Keratinocyte (primary cell): ENCODE data around the gene MAP7D1. TPM values are rescaled to one million over a fixed set of nuclear protein-coding genes. Genes with fewer than 3 reads are reported as not detected.
A peak's percentile ranks its signal among the peaks of the same experiment; 100 is the strongest.

Source experiments
- DNase-seq: peaks from one replicate; pipeline ENCODE4 v3.0.0-alpha.2; 2011; ENCODE audit warnings: low read depth, missing footprints, low spot score
- FAIRE-seq: peaks from 2 replicates; lab custom pipeline; 2011; peaks lifted over from hg19 to GRCh38; lab: Jason Lieb, UNC
- H2AFZ ChIP-seq: 2 replicates; pipeline ENCODE4 v1.6.0; 2012; ENCODE audit warnings: low read length, control low read depth, inconsistent platforms; ENCODE audit not compliant: control insufficient read depth
- H3K27ac ChIP-seq: 2 replicates; pipeline ENCODE4 v1.5.1; 2011; ENCODE audit warnings: low read length; ENCODE audit not compliant: control insufficient read depth, insufficient read depth
- H3K27me3 ChIP-seq: 3 replicates; pipeline ENCODE4 v1.6.0; 2011; ENCODE audit warnings: low read length; ENCODE audit not compliant: control insufficient read depth, insufficient read depth; ENCODE audit errors: extremely low read depth
- H3K36me3 ChIP-seq, 2 experiments: 2 replicates in 1 of 2; 3 replicates in 1 of 2; pipeline ENCODE4 v1.5.1; 2011; ENCODE audit warnings: low read length in 2 of 2, mild to moderate bottlenecking in 1 of 2; ENCODE audit not compliant: control insufficient read depth in 2 of 2, insufficient read depth in 2 of 2; ENCODE audit errors: extremely low read depth in 1 of 2
- H3K4me1 ChIP-seq: 3 replicates; pipeline ENCODE4 v1.5.1; 2011; ENCODE audit warnings: low read length; ENCODE audit not compliant: control insufficient read depth, insufficient read depth; ENCODE audit errors: extremely low read depth
- H3K4me2 ChIP-seq: 3 replicates; pipeline ENCODE4 v1.6.0; 2011; ENCODE audit warnings: low read depth, low read length; ENCODE audit not compliant: control insufficient read depth, insufficient read depth; ENCODE audit errors: extremely low read depth
- H3K4me3 ChIP-seq, 3 experiments: fragments of 200-600 bp in 1 of 3; sonication (generic) in 1 of 3; 2 replicates in 2 of 3; 3 replicates in 1 of 3; pipeline ENCODE4 v1.5.1; 2011 to 2016; ENCODE audit warnings: low read length in 3 of 3, mild to moderate bottlenecking in 3 of 3, control low read depth in 2 of 3, inconsistent platforms in 1 of 3, low read depth in 1 of 3, mixed read lengths in 1 of 3, mixed run types in 1 of 3, moderate library complexity in 1 of 3; ENCODE audit not compliant: control insufficient read depth in 2 of 3, insufficient read depth in 2 of 3; ENCODE audit errors: extremely low read depth in 1 of 3
- H3K79me2 ChIP-seq: 2 replicates; pipeline ENCODE4 v1.6.0; 2012; ENCODE audit warnings: low read length; ENCODE audit not compliant: control insufficient read depth, insufficient read depth
- H3K9ac ChIP-seq: 3 replicates; pipeline ENCODE4 v1.6.0; 2011; ENCODE audit warnings: low read length; ENCODE audit not compliant: control insufficient read depth, insufficient read depth; ENCODE audit errors: extremely low read depth
- H3K9me1 ChIP-seq: 3 replicates; pipeline ENCODE4 v1.6.0; 2011; ENCODE audit warnings: low read length; ENCODE audit not compliant: control insufficient read depth, insufficient read depth; ENCODE audit errors: extremely low read depth
- H3K9me3 ChIP-seq: 2 replicates; pipeline ENCODE4 v1.5.1; 2012; ENCODE audit warnings: low read depth, low read length; ENCODE audit not compliant: control insufficient read depth
- H4K20me1 ChIP-seq: 3 replicates; pipeline ENCODE4 v1.6.0; 2011; ENCODE audit warnings: low read length; ENCODE audit not compliant: control insufficient read depth, insufficient read depth; ENCODE audit errors: extremely low read depth
- CTCF ChIP-seq, 3 experiments: IDR thresholded peaks in 1 of 3; conservative IDR thresholded peaks in 1 of 3; optimal IDR thresholded peaks in 1 of 3; 2 replicates in 2 of 3; 3 replicates in 1 of 3; pipeline versions ENCODE3 to v1.5.1; 2011; ENCODE audit warnings: low read length in 3 of 3, mild to moderate bottlenecking in 3 of 3, moderate library complexity in 2 of 3, control low read depth in 1 of 3, inconsistent platforms in 1 of 3; ENCODE audit not compliant: insufficient read depth in 2 of 3; ENCODE audit errors: extremely low read depth in 1 of 3
- EZH2 ChIP-seq: IDR thresholded peaks from one replicate; pipeline ENCODE4 v1.6.1; 2012; ENCODE audit warnings: inconsistent platforms, mild to moderate bottlenecking, low read length, moderate library complexity
- dilution Hi-C: fragments of 300-500 bp; cut with MboI; formaldehyde crosslinking; loops from one replicate; pipeline ENCODE4 v1.7.0; 2020; ENCODE audit warnings: low sequenced_read_pairs; ENCODE audit not compliant: extremely low pct_ligation_motif_present
- polyA plus RNA-seq, 5 experiments: library from polyadenylated mRNA; depleted of rRNA in 3 of 5; stranded (reverse) in 3 of 5; stranded (forward) in 1 of 5; unstranded in 1 of 5; fragments of >200 nt; gene quantifications; 1 replicate in 1 of 5; 2 replicates in 3 of 5; 3 replicates in 1 of 5; pipeline versions ENCODE4 v1.2.1 to v1.2.3, GENCODE V29; 2011 to 2012; ENCODE audit warnings: missing spikeins in 2 of 5, low read depth in 1 of 5, low replicate concordance in 1 of 5

Gene MAP7D1
- polyA plus RNA-seq, 1 donor (not counting 4 experiments of a cell fraction or from before 2014, with no cell fraction given): 75.0 TPM

GRCh38 chr1:36182734-36183133 lies 26.8 kb downstream of the MAP7D1 start:
- H3K27ac ChIP-seq: no peak overlapping the region
- H3K4me2 ChIP-seq: no peak overlapping the region
- no peaks in the 10 kb centered on the region for H3K27me3 ChIP-seq
- no peak overlapping the region for H3K4me3 ChIP-seq
- no peak for DNase-seq
- peaks cover 9% of the 10 kb centered on the region for H3K4me1 ChIP-seq
- dilution Hi-C loops: no loop called here
- H3K9me3 ChIP-seq: no peaks in the 10 kb centered on the region
- no peak overlapping the region for H2AFZ ChIP-seq
- peaks cover 27 to 32% of the 10 kb centered on the region in 2 experiments for H3K36me3 ChIP-seq
- H3K9me1 ChIP-seq: no peaks in the 10 kb centered on the region
- H3K79me2 ChIP-seq: peaks cover 4% of the 10 kb centered on the region
- H4K20me1 ChIP-seq: peaks cover 5% of the 10 kb centered on the region
- H3K9ac ChIP-seq: no peak overlapping the region
- no peak for FAIRE-seq
- TF ChIP-seq EZH2: no peak
- TF ChIP-seq CTCF (optimal IDR thresholded peaks at IDR 0.05 in 1 of 3, IDR thresholded peaks at IDR 0.05 in 1 of 3, conservative IDR thresholded peaks at IDR 0.05 in 1 of 3; ENCODE audit: extremely low read depth in 1 of 3, insufficient read depth in 2 of 3, low read length in 3 of 3): no peak

GRCh38 chr1:36183309-36183856 lies 27.4 kb downstream of the MAP7D1 start:
- H3K79me2 ChIP-seq: peaks cover 3% of the 10 kb centered on the region
- H3K9me1 ChIP-seq: no peaks in the 10 kb centered on the region
- no peak overlapping the region for H3K4me3 ChIP-seq
- H3K27me3 ChIP-seq: no peaks in the 10 kb centered on the region
- no peak overlapping the region for H3K9ac ChIP-seq
- no peak overlapping the region for H2AFZ ChIP-seq
- no peaks in the 10 kb centered on the region for H3K9me3 ChIP-seq
- dilution Hi-C loops: no loop called here
- H3K4me1 ChIP-seq: peaks cover 10% of the 10 kb centered on the region
- peaks cover 25 to 32% of the 10 kb centered on the region in 2 experiments for H3K36me3 ChIP-seq
- DNase-seq: no peak
- peak; percentile 52 for FAIRE-seq
- no peak overlapping the region for H3K4me2 ChIP-seq
- H4K20me1 ChIP-seq: peaks cover 5% of the 10 kb centered on the region
- no peak for TF ChIP-seq CTCF (optimal IDR thresholded peaks at IDR 0.05 in 1 of 3, IDR thresholded peaks at IDR 0.05 in 1 of 3, conservative IDR thresholded peaks at IDR 0.05 in 1 of 3; ENCODE audit: extremely low read depth in 1 of 3, insufficient read depth in 2 of 3, low read length in 3 of 3)
- no peak for TF ChIP-seq EZH2
- H3K27ac ChIP-seq: no peak overlapping the region
